Subcutaneous abdominal adipose tissue (tissue), 5 donors: Measurements from ENCODE around the gene GHSR.

Experiments used
- H3K27ac ChIP-seq: one replicate; pipeline ENCODE4 v1.7.0; 2013; ENCODE audit warnings: low read depth, mild to moderate bottlenecking, inconsistent platforms, low read length, moderate library complexity
- H3K27me3 ChIP-seq, 5 donors: one replicate each; pipeline ENCODE4 v1.7.0; 2013; ENCODE audit warnings: low read length in 5 of 5, inconsistent platforms in 1 of 5; ENCODE audit not compliant: control insufficient read depth in 5 of 5, insufficient read depth in 4 of 5
- H3K36me3 ChIP-seq, 5 donors: one replicate each; pipeline ENCODE4 v1.7.0; 2013; ENCODE audit warnings: low read length in 5 of 5; ENCODE audit not compliant: control insufficient read depth in 5 of 5, insufficient read depth in 5 of 5
- H3K4me1 ChIP-seq, 5 donors: one replicate each; pipeline ENCODE4 v1.7.0; 2013; ENCODE audit warnings: low read length in 5 of 5, mild to moderate bottlenecking in 3 of 5, moderate library complexity in 1 of 5; ENCODE audit not compliant: control insufficient read depth in 5 of 5, insufficient read depth in 5 of 5
- H3K4me3 ChIP-seq, 5 donors: one replicate each; pipeline ENCODE4 v1.7.0; 2013; ENCODE audit warnings: low read length in 5 of 5, low read depth in 1 of 5
- H3K9ac ChIP-seq, 5 donors: one replicate each; pipeline ENCODE4 v1.7.0; 2013; ENCODE audit warnings: low read length in 5 of 5, mild to moderate bottlenecking in 4 of 5, moderate library complexity in 3 of 5
- H3K9me3 ChIP-seq, 5 donors: one replicate each; pipeline ENCODE4 v1.7.0; 2013; ENCODE audit warnings: low read length in 5 of 5; ENCODE audit not compliant: control insufficient read depth in 5 of 5
- donor health status: healthy.
- donor health status: healthy.
- donor health status: healthy.
- donor health status: healthy.
- donor health status: healthy.

Gene GHSR

GRCh38 chr3:172402892-172403643, 45.2 kb downstream of the GHSR start:
- Histone ChIP-seq H3K4me3 (no peak overlapping the region), H3K36me3 (peaks cover 4 to 19% (median 16%) of the 10 kb centered on the region in 5 donors), H3K27me3 (no peaks in the 10 kb centered on the region), H3K4me1 (peaks cover 0 to 6% (median 0%) of the 10 kb centered on the region in 5 donors), H3K9ac (no peak overlapping the region), H3K9me3 (no peaks in the 10 kb centered on the region), H3K27ac (no peak overlapping the region)

GRCh38 chr3:172402090-172402489, 46.2 kb downstream of the GHSR start:
- Histone ChIP-seq H3K9me3 (no peaks in the 10 kb centered on the region), H3K4me1 (peaks cover 0 to 6% (median 0%) of the 10 kb centered on the region in 5 donors), H3K27ac (no peak overlapping the region), H3K4me3 (no peak overlapping the region), H3K36me3 (peaks cover 6 to 29% (median 25%) of the 10 kb centered on the region in 5 donors), H3K27me3 (no peaks in the 10 kb centered on the region), H3K9ac (no peak overlapping the region)

- no peak overlapping the region for H3K4me3 ChIP-seq
- peaks cover 11 to 39% (median 29%) of the 10 kb centered on the region in 5 donors for H3K36me3 ChIP-seq
- H3K27me3 ChIP-seq, result no peaks in the 10 kb centered on the region
- H3K4me1 ChIP-seq, result peaks cover 0 to 6% (median 0%) of the 10 kb centered on the region in 5 donors
- H3K9ac ChIP-seq, result no peak overlapping the region
- no peak overlapping the region for H3K27ac ChIP-seq
- no peaks in the 10 kb centered on the region for H3K9me3 ChIP-seq
Measured at GRCh38 chr3:172398484-172398883, 49.8 kb downstream of the GHSR start.

GRCh38 chr3:172397716-172398405, 50.4 kb downstream of the GHSR start:
- no peaks in the 10 kb centered on the region for H3K9me3 ChIP-seq
- no peak overlapping the region for H3K9ac ChIP-seq
- H3K4me3 ChIP-seq, result no peak overlapping the region
- peaks cover 11 to 39% (median 29%) of the 10 kb centered on the region in 5 donors for H3K36me3 ChIP-seq
- no peak overlapping the region for H3K27ac ChIP-seq
- H3K4me1 ChIP-seq, result peaks cover 0 to 6% (median 0%) of the 10 kb centered on the region in 5 donors
- H3K27me3 ChIP-seq, result no peaks in the 10 kb centered on the region

- H3K27ac ChIP-seq, result no peak overlapping the region
- no peak overlapping the region for H3K4me3 ChIP-seq
- no peaks in the 10 kb centered on the region for H3K27me3 ChIP-seq
- peaks cover 0 to 7% (median 3%) of the 10 kb centered on the region in 5 donors for H3K4me1 ChIP-seq
- H3K36me3 ChIP-seq, result peaks cover 10 to 37% (median 23%) of the 10 kb centered on the region in 5 donors
- H3K9ac ChIP-seq, result no peak overlapping the region
- no peaks in the 10 kb centered on the region for H3K9me3 ChIP-seq
Measured at GRCh38 chr3:172396400-172396799, 51.9 kb downstream of the GHSR start.

- peaks cover 7 to 36% (median 20%) of the 10 kb centered on the region in 5 donors for H3K36me3 ChIP-seq
- no peak overlapping the region for H3K4me3 ChIP-seq
- H3K27ac ChIP-seq, result no peak overlapping the region
- H3K4me1 ChIP-seq, result peaks cover 0 to 9% (median 4%) of the 10 kb centered on the region in 5 donors
- no peak overlapping the region for H3K9ac ChIP-seq
- H3K27me3 ChIP-seq, result no peaks in the 10 kb centered on the region
- no peaks in the 10 kb centered on the region for H3K9me3 ChIP-seq
Measured at GRCh38 chr3:172394692-172395091, 53.6 kb downstream of the GHSR start.
